IPS-18a (cell line): Measurements from ENCODE around the gene ZNF443.
A peak's percentile ranks its signal among the peaks of the same experiment; 100 is the strongest.
"Not testable (repeated sequence)": the region's sequence is repeated elsewhere in the genome, so short reads cannot be mapped to it uniquely, and the experiment has no call there.

ENCODE experiments used
- H3K27ac ChIP-seq: one replicate; pipeline ENCODE4 v1.5.1; 2013; ENCODE audit warnings: low read length
- H3K27me3 ChIP-seq: one replicate; pipeline ENCODE4 v1.6.1; 2013; ENCODE audit warnings: mild to moderate bottlenecking, low read length; ENCODE audit not compliant: control insufficient read depth, insufficient read depth
- H3K36me3 ChIP-seq: one replicate; pipeline ENCODE4 v1.6.1; 2013; ENCODE audit warnings: low read depth, low read length; ENCODE audit not compliant: control insufficient read depth
- H3K4me1 ChIP-seq: one replicate; pipeline ENCODE4 v1.6.1; 2013; ENCODE audit warnings: low read depth, low read length; ENCODE audit not compliant: control insufficient read depth
- H3K4me3 ChIP-seq: one replicate; pipeline ENCODE4 v1.5.1; 2013; ENCODE audit warnings: low read length
- H3K9ac ChIP-seq: one replicate; pipeline ENCODE4 v1.6.1; 2013; ENCODE audit warnings: mild to moderate bottlenecking, low read length, moderate library complexity
- H3K9me3 ChIP-seq: one replicate; pipeline ENCODE4 v1.6.1; 2013; ENCODE audit warnings: low read depth, low read length; ENCODE audit not compliant: control insufficient read depth

Gene ZNF443

GRCh38 chr19:12464769-12465168, 23.9 kb upstream of the ZNF443 start:
- Histone ChIP-seq H3K4me1 (no peaks in the 10 kb centered on the region), H3K9me3 (peaks cover 55% of the 10 kb centered on the region), H3K4me3 (no peak overlapping the region)

GRCh38 chr19:12464139-12464538, 23.3 kb upstream of the ZNF443 start:
- peaks cover 53% of the 10 kb centered on the region for H3K9me3 ChIP-seq
- not testable (repeated sequence) for H3K9ac ChIP-seq, H3K27me3 ChIP-seq, H3K36me3 ChIP-seq, H3K4me1 ChIP-seq, H3K4me3 ChIP-seq, H3K27ac ChIP-seq

More at GRCh38 chr19:12464769-12465168, 23.9 kb upstream of the ZNF443 start:
- Histone ChIP-seq H3K27me3 (no peaks in the 10 kb centered on the region), H3K27ac (no peak overlapping the region), H3K9ac (no peak overlapping the region), H3K36me3 (peaks cover 5% of the 10 kb centered on the region)

GRCh38 chr19:12453495-12453894, 12.7 kb upstream of the ZNF443 start:
- Histone ChIP-seq H3K36me3 (no peaks in the 10 kb centered on the region), H3K9me3 (peaks cover 16% of the 10 kb centered on the region), H3K4me3 (no peak overlapping the region), H3K4me1 (no peaks in the 10 kb centered on the region), H3K9ac (no peak overlapping the region), H3K27me3 (no peaks in the 10 kb centered on the region), H3K27ac (no peak overlapping the region)

GRCh38 chr19:12450844-12451243, 10.0 kb upstream of the ZNF443 start:
- H3K4me1 ChIP-seq, result no peaks in the 10 kb centered on the region
- H3K36me3 ChIP-seq, result no peaks in the 10 kb centered on the region
- H3K4me3 ChIP-seq, result no peak overlapping the region
- no peak overlapping the region for H3K9ac ChIP-seq
- H3K9me3 ChIP-seq, result peaks cover 19% of the 10 kb centered on the region
- no peaks in the 10 kb centered on the region for H3K27me3 ChIP-seq
- no peak overlapping the region for H3K27ac ChIP-seq

GRCh38 chr19:12448808-12449207, 8.0 kb upstream of the ZNF443 start:
- Histone ChIP-seq H3K4me3 (no peak overlapping the region), H3K9ac (no peak overlapping the region), H3K27me3 (no peaks in the 10 kb centered on the region), H3K36me3 (no peaks in the 10 kb centered on the region), H3K9me3 (peaks cover 19% of the 10 kb centered on the region), H3K4me1 (no peaks in the 10 kb centered on the region), H3K27ac (no peak overlapping the region)

GRCh38 chr19:12439686-12440540, 908 bp downstream of the ZNF443 start:
- not testable (repeated sequence) for H3K27me3 ChIP-seq, H3K36me3 ChIP-seq, H3K4me1 ChIP-seq, H3K27ac ChIP-seq, H3K9me3 ChIP-seq
- Histone ChIP-seq H3K4me3 (peak overlapping the region; percentile 81), H3K9ac (peak overlapping the region; percentile 74)

GRCh38 chr19:12430726-12431299, 10.0 kb downstream of the ZNF443 start:
- H3K4me1 ChIP-seq, H3K27me3 ChIP-seq, H3K9ac ChIP-seq, H3K4me3 ChIP-seq, H3K27ac ChIP-seq, H3K9me3 ChIP-seq: not testable (repeated sequence)
- peaks cover 18% of the 10 kb centered on the region for H3K36me3 ChIP-seq

- Histone ChIP-seq H3K27me3 (no peaks in the 10 kb centered on the region), H3K9me3 (peaks cover 2% of the 10 kb centered on the region), H3K4me3 (no peak overlapping the region), H3K27ac (no peak overlapping the region), H3K9ac (no peak overlapping the region), H3K36me3 (peaks cover 9% of the 10 kb centered on the region), H3K4me1 (no peaks in the 10 kb centered on the region)
These were observed 14.9 kb downstream of the ZNF443 start for GRCh38 chr19:12425888-12426274.

- Histone ChIP-seq H3K9me3 (no peaks in the 10 kb centered on the region), H3K27me3 (no peaks in the 10 kb centered on the region), H3K27ac (no peak overlapping the region)
These were observed 15.5 kb downstream of the ZNF443 start for GRCh38 chr19:12425236-12425887.

GRCh38 chr19:12417273-12417672, 23.5 kb downstream of the ZNF443 start:
- not testable (repeated sequence) for H3K9me3 ChIP-seq, H3K27ac ChIP-seq, H3K36me3 ChIP-seq

More at GRCh38 chr19:12425236-12425887, 15.5 kb downstream of the ZNF443 start:
- Histone ChIP-seq H3K9ac (no peak overlapping the region), H3K4me1 (no peaks in the 10 kb centered on the region), H3K36me3 (peaks cover 7% of the 10 kb centered on the region), H3K4me3 (no peak overlapping the region)

GRCh38 chr19:12411893-12412292, 28.9 kb downstream of the ZNF443 start:
- no peak overlapping the region for H3K27ac ChIP-seq

More at GRCh38 chr19:12417273-12417672, 23.5 kb downstream of the ZNF443 start:
- not testable (repeated sequence) for H3K4me1 ChIP-seq, H3K9ac ChIP-seq, H3K27me3 ChIP-seq, H3K4me3 ChIP-seq

More at GRCh38 chr19:12411893-12412292, 28.9 kb downstream of the ZNF443 start:
- no peaks in the 10 kb centered on the region for H3K27me3 ChIP-seq
- no peaks in the 10 kb centered on the region for H3K9me3 ChIP-seq
- H3K4me3 ChIP-seq, result no peak overlapping the region
- no peak overlapping the region for H3K9ac ChIP-seq
- H3K36me3 ChIP-seq, result no peaks in the 10 kb centered on the region
- no peaks in the 10 kb centered on the region for H3K4me1 ChIP-seq
